Chondrocyte (in vitro differentiated cells): ENCODE results near the gene MIB1. TPM values are rescaled to one million over a fixed set of nuclear protein-coding genes. Genes with fewer than 3 reads are reported as not detected.
A peak's percentile ranks its signal among the peaks of the same experiment; 100 is the strongest.
"Not testable (repeated sequence)": the region's sequence is repeated elsewhere in the genome, so short reads cannot be mapped to it uniquely, and the experiment has no call there.

Experiments used
- DNase-seq: peaks from one replicate; pipeline ENCODE4 v3.0.0; 2021; ENCODE audit warnings: mixed read lengths, low spot score
- H3K27ac Mint-ChIP-seq: one replicate; pipeline ENCODE4 v1.8.0; 2021; ENCODE audit warnings: mild to moderate bottlenecking, moderate library complexity, mixed read lengths; ENCODE audit not compliant: unreplicated experiment
- H3K27me3 Mint-ChIP-seq: 2 replicates; pipeline ENCODE4 v1.8.0; 2021; ENCODE audit warnings: low read depth, mixed read lengths
- H3K36me3 Mint-ChIP-seq: 2 replicates; pipeline ENCODE4 v1.8.0; 2021; ENCODE audit warnings: low read depth, mixed read lengths
- H3K4me1 Mint-ChIP-seq: 2 replicates; pipeline ENCODE4 v1.8.0; 2021; ENCODE audit warnings: low read depth, mild to moderate bottlenecking, mixed read lengths
- H3K4me3 Mint-ChIP-seq: one replicate; pipeline ENCODE4 v1.8.0; 2021; ENCODE audit warnings: mild to moderate bottlenecking, moderate library complexity, mixed read lengths; ENCODE audit not compliant: unreplicated experiment
- H3K9me3 Mint-ChIP-seq: 2 replicates; pipeline ENCODE4 v1.8.0; 2021; ENCODE audit warnings: low read depth, mixed read lengths
- CTCF ChIP-seq: fragments of 200-600 bp; sonication (generic); IDR thresholded peaks from 2 replicates; pipeline ENCODE4 v1.5.0; 2021; ENCODE audit warnings: antibody characterized with exemption, mild to moderate bottlenecking, moderate library complexity
- total RNA-seq: library from RNA; stranded (reverse); gene quantifications from 3 replicates; pipeline ENCODE4 v1.2.1, GENCODE V29; 2021

MIB1 gene
- total RNA-seq, 1 donor from 2014 or later = 68.0 TPM

GRCh38 chr18:21722687-21723086 lies 17.9 kb upstream of the MIB1 start:
- H3K4me3 Mint-ChIP-seq = no peak overlapping the region
- no peaks in the 10 kb centered on the region for H3K27me3 Mint-ChIP-seq
- no peak for DNase-seq
- H3K9me3 Mint-ChIP-seq = peaks cover 1% of the 10 kb centered on the region
- no peak for TF ChIP-seq CTCF
- no peaks in the 10 kb centered on the region for H3K36me3 Mint-ChIP-seq
- no peak overlapping the region for H3K27ac Mint-ChIP-seq
- no peaks in the 10 kb centered on the region for H3K4me1 Mint-ChIP-seq

- H3K9me3 Mint-ChIP-seq = no peaks in the 10 kb centered on the region
- no peaks in the 10 kb centered on the region for H3K36me3 Mint-ChIP-seq
- H3K4me3 Mint-ChIP-seq = no peak overlapping the region
- H3K4me1 Mint-ChIP-seq = no peaks in the 10 kb centered on the region
- no peak overlapping the region for H3K27ac Mint-ChIP-seq
- no peak for DNase-seq
- H3K27me3 Mint-ChIP-seq = no peaks in the 10 kb centered on the region
- TF ChIP-seq CTCF = no peak
These were observed 15.4 kb upstream of the MIB1 start for GRCh38 chr18:21725201-21725600.

- no peak for DNase-seq
- H3K27ac Mint-ChIP-seq = no peak overlapping the region
- no peaks in the 10 kb centered on the region for H3K27me3 Mint-ChIP-seq
- H3K4me3 Mint-ChIP-seq = no peak overlapping the region
- H3K9me3 Mint-ChIP-seq = no peaks in the 10 kb centered on the region
- TF ChIP-seq CTCF = no peak
- no peaks in the 10 kb centered on the region for H3K4me1 Mint-ChIP-seq
- H3K36me3 Mint-ChIP-seq = no peaks in the 10 kb centered on the region
These were observed 12.9 kb upstream of the MIB1 start for GRCh38 chr18:21727702-21728101.

- Mint-ChIP-seq H3K36me3 (peaks cover 6% of the 10 kb centered on the region), H3K4me3 (no peak overlapping the region), H3K4me1 (peaks cover 18% of the 10 kb centered on the region), H3K9me3 (peaks cover 17% of the 10 kb centered on the region), H3K27ac (no peak overlapping the region), H3K27me3 (no peaks in the 10 kb centered on the region)
- TF ChIP-seq CTCF = no peak
- DNase-seq = no peak
These were observed 7.6 kb upstream of the MIB1 start for GRCh38 chr18:21733011-21733410.

GRCh38 chr18:21735452-21736015 lies 5.1 kb upstream of the MIB1 start:
- DNase-seq = no peak
- no peak for TF ChIP-seq CTCF
- Mint-ChIP-seq H3K4me1 (peaks cover 28% of the 10 kb centered on the region), H3K27me3 (no peaks in the 10 kb centered on the region), H3K4me3 (peak overlapping the region; percentile 6), H3K9me3 (peaks cover 22% of the 10 kb centered on the region), H3K36me3 (peaks cover 6% of the 10 kb centered on the region), H3K27ac (peak overlapping the region; percentile 49)

- peaks cover 30% of the 10 kb centered on the region for H3K4me1 Mint-ChIP-seq
- H3K27ac Mint-ChIP-seq, H3K36me3 Mint-ChIP-seq, H3K27me3 Mint-ChIP-seq, DNase-seq, H3K4me3 Mint-ChIP-seq: not testable (repeated sequence)
- peaks cover 22% of the 10 kb centered on the region for H3K9me3 Mint-ChIP-seq
These were observed 3.7 kb upstream of the MIB1 start for GRCh38 chr18:21736926-21737325.
